ENCODE results near the gene PROKR2. TPM values are rescaled to one million over a fixed set of nuclear protein-coding genes. Genes with fewer than 3 reads are reported as not detected.

The PROKR2 gene
- total and polyA plus RNA-seq, 9 of the 15 experiments (the other 6 are each of a cell fraction or from before 2014, with no cell fraction given): not detected

GRCh38 chr20:5364136-5364821 is 47.5 kb upstream of the PROKR2 start:
- H2AFZ ChIP-seq (ENCODE audit: low read depth, low read length): no peak overlapping the region
- H3K27me3 ChIP-seq (ENCODE audit: control insufficient read depth in 2 of 2, insufficient read depth in 2 of 2, low read length in 2 of 2): no peaks in the 10 kb centered on the region
- intact Hi-C loops (cut with micrococcal nuclease) (no loop called here), in situ Hi-C loops (cut with MboI) (no loop called here)
- no peaks in the 10 kb centered on the region for H3K4me1 ChIP-seq (replicated peaks in 1 of 2; ENCODE audit: control insufficient read depth in 2 of 2, insufficient read depth in 2 of 2, low read length in 2 of 2)
- DNase-seq (ENCODE audit: extremely low read depth in 1 of 4, low spot score in 3 of 4): no peak
- H3K27ac ChIP-seq (ENCODE audit: extremely low read depth, low read depth, low read length): no peak overlapping the region
- H4K20me1 ChIP-seq (replicated peaks; ENCODE audit: control insufficient read depth, insufficient read depth, low read length): no peaks in the 10 kb centered on the region
- H3K36me3 ChIP-seq (ENCODE audit: control insufficient read depth, insufficient read depth, low read length): no peaks in the 10 kb centered on the region
- no TSS peak for BruUV-seq (replicated peaks)
- TF ChIP-seq NCOA6 (IDR thresholded peaks at IDR 0.05) (no peak), MTF1 (CRISPR knock-in tag; IDR thresholded peaks at IDR 0.05; ENCODE audit: borderline replicate concordance) (no peak), NKRF (IDR thresholded peaks at IDR 0.05; ENCODE audit: borderline replicate concordance) (no peak)
- no peaks in the 10 kb centered on the region for H3K9me1 ChIP-seq (ENCODE audit: control insufficient read depth, insufficient read depth, low read length)
- ChIA-PET POLR2A (no interaction called here), CTCF (ENCODE audit: low intra/inter-chr PET ratio) (no interaction called here)
- no peak overlapping the region for H3K4me3 ChIP-seq
- H3K9me3 ChIP-seq (replicated peaks; ENCODE audit: control insufficient read depth, insufficient read depth, low read depth, low read length): no peaks in the 10 kb centered on the region
- no peak for FAIRE-seq
- ATAC-seq: no peak
- no peak overlapping the region for H3K4me2 ChIP-seq (ENCODE audit: insufficient read depth, low read length)
- H3K9ac ChIP-seq (ENCODE audit: insufficient read depth in 1 of 2, low read depth in 2 of 2, low read length in 2 of 2): no peak overlapping the region
- 0% methylated on average over 4 of the region's 4 CpGs for WGBS (ENCODE audit: insufficient coverage, low coverage, missing lambda C conversion rate)
- H3K79me2 ChIP-seq (ENCODE audit: control insufficient read depth, insufficient read depth, low read length): no peaks in the 10 kb centered on the region

DNA sequence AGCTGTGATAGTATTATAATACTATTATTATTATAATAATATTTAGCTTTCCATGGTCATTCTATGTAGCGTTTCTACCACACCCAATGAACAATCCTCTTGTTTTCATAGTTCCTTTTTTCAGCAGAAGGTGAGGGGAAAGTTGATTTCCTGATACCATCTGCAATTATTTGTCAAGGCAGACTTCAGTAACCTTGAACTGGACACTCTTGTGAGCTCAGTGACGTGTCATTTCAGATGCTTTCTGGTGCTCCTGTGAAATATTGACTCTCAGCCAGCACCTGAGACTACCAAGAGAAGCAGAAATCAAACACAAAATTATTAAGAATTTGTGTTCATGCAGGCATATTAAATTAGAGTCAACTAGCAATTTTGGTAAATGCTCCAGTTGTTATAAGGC is 46.0 kb upstream of the PROKR2 start:
- ChIA-PET CTCF (ENCODE audit: low intra/inter-chr PET ratio) (no interaction called here), POLR2A (no interaction called here)
- no peak for DNase-seq (ENCODE audit: extremely low read depth in 1 of 4, low spot score in 3 of 4)
- H3K4me1 ChIP-seq (replicated peaks in 1 of 2; ENCODE audit: control insufficient read depth in 2 of 2, insufficient read depth in 2 of 2, low read length in 2 of 2): no peaks in the 10 kb centered on the region
- no peak for TF ChIP-seq ZNF239 (CRISPR knock-in tag; IDR thresholded peaks at IDR 0.05)
- no peak overlapping the region for H3K27ac ChIP-seq (ENCODE audit: extremely low read depth, low read depth, low read length)
- H3K9me1 ChIP-seq (ENCODE audit: control insufficient read depth, insufficient read depth, low read length): no peaks in the 10 kb centered on the region
- H3K4me3 ChIP-seq: no peak overlapping the region
- no peak overlapping the region for H3K4me2 ChIP-seq (ENCODE audit: insufficient read depth, low read length)
- BruUV-seq (replicated peaks): no TSS peak
- no peak for FAIRE-seq
- WGBS (ENCODE audit: insufficient coverage, low coverage, missing lambda C conversion rate): 0% methylated on average over 2 of the region's 2 CpGs
- no peak overlapping the region for H3K9ac ChIP-seq (ENCODE audit: insufficient read depth in 1 of 2, low read depth in 2 of 2, low read length in 2 of 2)
- in situ Hi-C loops (cut with MboI): no loop called here
- H2AFZ ChIP-seq (ENCODE audit: low read depth, low read length): no peak overlapping the region
- H4K20me1 ChIP-seq (replicated peaks; ENCODE audit: control insufficient read depth, insufficient read depth, low read length): no peaks in the 10 kb centered on the region
- no peaks in the 10 kb centered on the region for H3K79me2 ChIP-seq (ENCODE audit: control insufficient read depth, insufficient read depth, low read length)
- H3K9me3 ChIP-seq (replicated peaks; ENCODE audit: control insufficient read depth, insufficient read depth, low read depth, low read length): no peaks in the 10 kb centered on the region
- intact Hi-C loops (cut with micrococcal nuclease): no loop called here
- ATAC-seq: no peak
- H3K27me3 ChIP-seq (ENCODE audit: control insufficient read depth in 2 of 2, insufficient read depth in 2 of 2, low read length in 2 of 2): no peaks in the 10 kb centered on the region
- H3K36me3 ChIP-seq (ENCODE audit: control insufficient read depth, insufficient read depth, low read length): no peaks in the 10 kb centered on the region
